Fibroblast of lung (primary cell): ENCODE measurements around the gene CDH4. TPM values are rescaled to one million over a fixed set of nuclear protein-coding genes. Genes with fewer than 3 reads are reported as not detected.

Source experiments
- DNase-seq, 2 donors: peaks; one replicate each; pipeline versions ENCODE4 v3.0.0 to v3.0.0-alpha.2; 2010; ENCODE audit warnings: low read depth in 2 of 2
- H2AFZ ChIP-seq: 2 replicates; pipeline ENCODE4 v1.5.1; 2012; ENCODE audit warnings: low read length, control low read depth, inconsistent platforms
- H3K27ac ChIP-seq: 2 replicates; pipeline ENCODE4 v1.5.1; 2011; ENCODE audit warnings: low read length, control low read depth; ENCODE audit not compliant: insufficient read depth
- H3K27me3 ChIP-seq: 2 replicates; pipeline ENCODE4 v1.5.1; 2011; ENCODE audit warnings: mild to moderate bottlenecking, low read length; ENCODE audit not compliant: control insufficient read depth, insufficient read depth
- H3K36me3 ChIP-seq: 2 replicates; pipeline ENCODE4 v1.5.1; 2011; ENCODE audit warnings: low read length; ENCODE audit not compliant: control insufficient read depth, insufficient read depth
- H3K4me1 ChIP-seq: 2 replicates; pipeline ENCODE4 v1.5.1; 2011; ENCODE audit warnings: low read length; ENCODE audit not compliant: control insufficient read depth, insufficient read depth; ENCODE audit errors: extremely low read depth
- H3K4me2 ChIP-seq: 2 replicates; pipeline ENCODE4 v1.5.1; 2011; ENCODE audit warnings: low read length, control low read depth; ENCODE audit not compliant: insufficient read depth; ENCODE audit errors: extremely low read depth
- H3K4me3 ChIP-seq, 4 experiments: fragments of 200-600 bp in 1 of 4; sonication (generic) in 1 of 4; replicated peaks in 1 of 4; 2 replicates each; pipeline ENCODE4 v1.5.1; 2011 to 2016; ENCODE audit warnings: low read length in 4 of 4, low read depth in 3 of 4, mild to moderate bottlenecking in 3 of 4, control low read depth in 2 of 4, inconsistent platforms in 1 of 4, mixed read lengths in 1 of 4; ENCODE audit not compliant: insufficient read depth in 1 of 4; ENCODE audit errors: control extremely low read depth in 1 of 4
- H3K79me2 ChIP-seq: 2 replicates; pipeline ENCODE4 v1.5.1; 2012; ENCODE audit warnings: mild to moderate bottlenecking, low read length, inconsistent platforms; ENCODE audit not compliant: control insufficient read depth, insufficient read depth
- H3K9ac ChIP-seq: 2 replicates; pipeline ENCODE4 v1.5.1; 2011; ENCODE audit warnings: mild to moderate bottlenecking, low read length, control low read depth; ENCODE audit not compliant: insufficient read depth
- H3K9me3 ChIP-seq: 2 replicates; pipeline ENCODE4 v1.5.1; 2012; ENCODE audit warnings: low read depth, low read length; ENCODE audit not compliant: control insufficient read depth, insufficient read depth
- H4K20me1 ChIP-seq: 2 replicates; pipeline ENCODE4 v1.5.1; 2011; ENCODE audit warnings: low read length; ENCODE audit not compliant: control insufficient read depth, insufficient read depth; ENCODE audit errors: extremely low read depth
- EZH2 ChIP-seq: IDR thresholded peaks from 2 replicates; pipeline ENCODE4 v1.5.1; 2012; ENCODE audit warnings: low read length, control low read depth, mild to moderate bottlenecking; ENCODE audit errors: missing control alignments
- polyA plus RNA-seq, 2 donors: library from polyadenylated mRNA; depleted of rRNA in 1 of 2; stranded (reverse) in 1 of 2; unstranded in 1 of 2; fragments of >200 nt; gene quantifications; 2 replicates each; pipeline ENCODE4 v1.2.1, GENCODE V29; 2011 to 2012; ENCODE audit warnings: missing spikeins in 1 of 2
- total RNA-seq: library from RNA; depleted of rRNA; stranded (reverse); fragments of >200 nt; gene quantifications from 2 replicates; pipeline ENCODE4 v1.2.1, GENCODE V29; 2014
- TF ChIP-seq, protein P1 (sequence below), 2 donors: IDR thresholded peaks in 1 of 2; conservative IDR thresholded peaks in 1 of 2; 1 replicate in 1 of 2; 2 replicates in 1 of 2; pipeline ENCODE4 v1.5.1; 2011 to 2012; ENCODE audit warnings: low read length in 2 of 2, control low read depth in 1 of 2, inconsistent platforms in 1 of 2, low read depth in 1 of 2, mild to moderate bottlenecking in 1 of 2

The CDH4 gene
- total and polyA plus RNA-seq, 2 donors (not counting 1 experiment from before 2014, with no cell fraction given) = 4.8 to 6.8 TPM

- no peaks in the 10 kb centered on the region for H3K36me3 ChIP-seq
- no peaks in the 10 kb centered on the region for H3K4me1 ChIP-seq
- H3K4me3 ChIP-seq = no peak overlapping the region
- H3K27ac ChIP-seq = no peak overlapping the region
- H3K27me3 ChIP-seq = no peaks in the 10 kb centered on the region
- no peak overlapping the region for H3K4me2 ChIP-seq
- no peak overlapping the region for H3K9ac ChIP-seq
- no peaks in the 10 kb centered on the region for H3K9me3 ChIP-seq
- H2AFZ ChIP-seq = no peak overlapping the region
- TF ChIP-seq EZH2 = no peak
- TF ChIP-seq, protein P1, sequence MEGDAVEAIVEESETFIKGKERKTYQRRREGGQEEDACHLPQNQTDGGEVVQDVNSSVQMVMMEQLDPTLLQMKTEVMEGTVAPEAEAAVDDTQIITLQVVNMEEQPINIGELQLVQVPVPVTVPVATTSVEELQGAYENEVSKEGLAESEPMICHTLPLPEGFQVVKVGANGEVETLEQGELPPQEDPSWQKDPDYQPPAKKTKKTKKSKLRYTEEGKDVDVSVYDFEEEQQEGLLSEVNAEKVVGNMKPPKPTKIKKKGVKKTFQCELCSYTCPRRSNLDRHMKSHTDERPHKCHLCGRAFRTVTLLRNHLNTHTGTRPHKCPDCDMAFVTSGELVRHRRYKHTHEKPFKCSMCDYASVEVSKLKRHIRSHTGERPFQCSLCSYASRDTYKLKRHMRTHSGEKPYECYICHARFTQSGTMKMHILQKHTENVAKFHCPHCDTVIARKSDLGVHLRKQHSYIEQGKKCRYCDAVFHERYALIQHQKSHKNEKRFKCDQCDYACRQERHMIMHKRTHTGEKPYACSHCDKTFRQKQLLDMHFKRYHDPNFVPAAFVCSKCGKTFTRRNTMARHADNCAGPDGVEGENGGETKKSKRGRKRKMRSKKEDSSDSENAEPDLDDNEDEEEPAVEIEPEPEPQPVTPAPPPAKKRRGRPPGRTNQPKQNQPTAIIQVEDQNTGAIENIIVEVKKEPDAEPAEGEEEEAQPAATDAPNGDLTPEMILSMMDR (conservative IDR thresholded peaks at IDR 0.05 in 1 of 2, IDR thresholded peaks at IDR 0.05 in 1 of 2; ENCODE audit: low read depth in 1 of 2, low read length in 2 of 2) = no peak
- no peak for DNase-seq
- no peaks in the 10 kb centered on the region for H3K79me2 ChIP-seq
- no peaks in the 10 kb centered on the region for H4K20me1 ChIP-seq
Measured at GRCh38 chr20:61304750-61305149, 52.7 kb downstream of the CDH4 start.

DNA sequence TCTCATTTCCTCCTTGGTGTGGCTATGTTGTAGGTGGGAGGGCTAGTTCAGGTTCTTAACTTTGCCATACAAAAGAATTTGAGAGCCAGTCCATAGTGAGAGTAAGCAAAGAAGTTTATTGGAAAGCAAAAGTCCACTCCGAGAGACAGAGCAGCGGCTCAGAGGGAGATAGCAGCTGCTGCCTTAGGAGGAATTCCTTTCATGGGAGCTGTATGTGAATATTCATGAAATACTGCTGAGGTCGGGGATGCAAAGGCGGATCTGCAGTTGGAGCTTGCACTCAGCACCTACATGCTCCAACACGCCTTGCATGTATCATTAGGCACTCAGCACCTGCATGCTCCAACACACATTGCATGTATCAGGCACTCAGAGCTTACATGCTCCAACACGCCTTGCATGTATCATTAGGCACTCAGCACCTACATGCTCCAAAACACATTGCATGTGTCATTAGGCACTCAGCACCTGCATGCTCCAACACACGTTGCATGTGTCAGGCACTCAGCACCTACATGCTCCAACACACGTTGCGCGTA is 54.9 kb downstream of the CDH4 start:
- no peaks in the 10 kb centered on the region for H3K36me3 ChIP-seq
- no peak for TF ChIP-seq EZH2
- TF ChIP-seq, protein P1 (conservative IDR thresholded peaks at IDR 0.05 in 1 of 2, IDR thresholded peaks at IDR 0.05 in 1 of 2; ENCODE audit: low read depth in 1 of 2, low read length in 2 of 2) = no peak
- no peaks in the 10 kb centered on the region for H3K27me3 ChIP-seq
- no peak overlapping the region for H3K4me2 ChIP-seq
- H3K27ac ChIP-seq = no peak overlapping the region
- no peak for DNase-seq
- no peak overlapping the region for H2AFZ ChIP-seq
- H3K4me1 ChIP-seq = no peaks in the 10 kb centered on the region
- no peaks in the 10 kb centered on the region for H3K79me2 ChIP-seq
- no peaks in the 10 kb centered on the region for H3K9me3 ChIP-seq
- no peaks in the 10 kb centered on the region for H4K20me1 ChIP-seq
- H3K4me3 ChIP-seq = no peak overlapping the region
- no peak overlapping the region for H3K9ac ChIP-seq

DNA sequence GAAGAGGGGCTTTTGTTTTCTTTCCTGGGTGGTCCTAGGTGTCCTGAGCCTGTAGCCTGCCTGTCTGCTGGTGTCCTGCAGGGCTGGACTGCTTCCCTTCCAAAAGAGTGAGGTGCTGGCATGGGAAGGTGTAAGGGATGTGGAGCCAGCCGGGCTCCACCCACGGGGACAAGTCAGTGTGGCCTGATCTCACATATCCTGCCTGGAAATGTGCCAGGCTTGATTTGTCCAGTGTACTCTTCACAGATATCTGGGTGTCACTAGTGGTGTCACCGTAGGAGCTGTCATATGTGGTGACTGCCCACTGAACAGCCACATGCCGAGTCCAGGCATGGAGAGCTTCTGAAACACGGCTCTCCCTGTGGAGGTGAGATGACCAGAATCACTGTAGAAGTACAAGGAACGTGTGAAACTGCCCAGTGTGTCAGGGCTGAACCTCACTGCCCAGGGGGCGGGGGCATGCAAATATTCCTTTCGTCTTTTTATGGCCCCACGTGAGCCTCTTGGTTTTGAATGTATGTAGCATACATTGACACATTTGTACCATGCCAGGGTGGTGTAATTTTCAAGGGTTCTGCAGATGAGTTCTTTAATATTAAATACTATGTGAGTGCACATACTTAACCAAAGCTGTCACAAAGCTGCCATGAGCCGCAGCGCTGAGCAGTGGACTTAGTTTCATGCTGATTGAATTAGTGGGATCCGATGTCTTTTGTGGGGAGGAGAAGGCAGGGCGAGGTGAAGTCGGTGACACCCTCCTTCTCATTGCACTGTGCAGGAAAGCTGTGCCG is 55.8 kb downstream of the CDH4 start:
- H3K4me3 ChIP-seq = no peak overlapping the region
- H3K9me3 ChIP-seq = no peaks in the 10 kb centered on the region
- no peaks in the 10 kb centered on the region for H3K79me2 ChIP-seq
- no peaks in the 10 kb centered on the region for H4K20me1 ChIP-seq
- H3K9ac ChIP-seq = no peak overlapping the region
- no peak for TF ChIP-seq EZH2
- TF ChIP-seq, protein P1 (conservative IDR thresholded peaks at IDR 0.05 in 1 of 2, IDR thresholded peaks at IDR 0.05 in 1 of 2; ENCODE audit: low read depth in 1 of 2, low read length in 2 of 2) = no peak
- no peaks in the 10 kb centered on the region for H3K36me3 ChIP-seq
- H3K4me2 ChIP-seq = no peak overlapping the region
- no peak for DNase-seq
- H3K27me3 ChIP-seq = no peaks in the 10 kb centered on the region
- H2AFZ ChIP-seq = no peak overlapping the region
- no peak overlapping the region for H3K27ac ChIP-seq
- no peaks in the 10 kb centered on the region for H3K4me1 ChIP-seq
